VCaP (cell line): ENCODE data around the gene ANGPTL1.
"Not testable (repeated sequence)": the region's sequence is repeated elsewhere in the genome, so short reads cannot be mapped to it uniquely, and the experiment has no call there.

Source experiments
- H3K27ac ChIP-seq: fragments of 450-650 bp; 2 replicates; pipeline ENCODE4 v1.5.1; 2017
- TF ChIP-seq, protein P1 (sequence below): fragments of 450-650 bp; conservative IDR thresholded peaks from 2 replicates; pipeline ENCODE4 v1.5.1; 2017; ENCODE audit warnings: mild to moderate bottlenecking, moderate library complexity

Gene ANGPTL1

DNA sequence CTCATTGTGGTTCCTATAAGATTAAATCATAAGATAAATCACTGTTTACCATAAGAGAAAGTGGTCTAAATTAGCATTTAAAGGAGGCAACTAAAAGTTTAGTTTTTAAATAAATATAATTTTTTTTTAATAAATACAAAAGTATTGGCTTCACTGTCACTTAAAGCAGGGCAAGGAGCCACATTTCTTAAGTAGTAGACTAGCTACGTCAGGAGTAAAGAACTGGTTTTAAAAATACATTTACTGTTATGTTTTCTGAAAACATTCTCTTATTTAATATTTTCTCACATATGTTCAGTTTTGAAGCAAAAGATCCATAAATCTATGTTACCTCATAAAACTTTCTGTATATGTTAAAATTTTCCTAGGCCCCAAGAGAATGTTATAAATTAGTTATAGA, 2.2 kb downstream of the ANGPTL1 start:
- H3K27ac ChIP-seq: no peak overlapping the region
- TF ChIP-seq, protein P1, sequence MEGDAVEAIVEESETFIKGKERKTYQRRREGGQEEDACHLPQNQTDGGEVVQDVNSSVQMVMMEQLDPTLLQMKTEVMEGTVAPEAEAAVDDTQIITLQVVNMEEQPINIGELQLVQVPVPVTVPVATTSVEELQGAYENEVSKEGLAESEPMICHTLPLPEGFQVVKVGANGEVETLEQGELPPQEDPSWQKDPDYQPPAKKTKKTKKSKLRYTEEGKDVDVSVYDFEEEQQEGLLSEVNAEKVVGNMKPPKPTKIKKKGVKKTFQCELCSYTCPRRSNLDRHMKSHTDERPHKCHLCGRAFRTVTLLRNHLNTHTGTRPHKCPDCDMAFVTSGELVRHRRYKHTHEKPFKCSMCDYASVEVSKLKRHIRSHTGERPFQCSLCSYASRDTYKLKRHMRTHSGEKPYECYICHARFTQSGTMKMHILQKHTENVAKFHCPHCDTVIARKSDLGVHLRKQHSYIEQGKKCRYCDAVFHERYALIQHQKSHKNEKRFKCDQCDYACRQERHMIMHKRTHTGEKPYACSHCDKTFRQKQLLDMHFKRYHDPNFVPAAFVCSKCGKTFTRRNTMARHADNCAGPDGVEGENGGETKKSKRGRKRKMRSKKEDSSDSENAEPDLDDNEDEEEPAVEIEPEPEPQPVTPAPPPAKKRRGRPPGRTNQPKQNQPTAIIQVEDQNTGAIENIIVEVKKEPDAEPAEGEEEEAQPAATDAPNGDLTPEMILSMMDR: no peak

DNA sequence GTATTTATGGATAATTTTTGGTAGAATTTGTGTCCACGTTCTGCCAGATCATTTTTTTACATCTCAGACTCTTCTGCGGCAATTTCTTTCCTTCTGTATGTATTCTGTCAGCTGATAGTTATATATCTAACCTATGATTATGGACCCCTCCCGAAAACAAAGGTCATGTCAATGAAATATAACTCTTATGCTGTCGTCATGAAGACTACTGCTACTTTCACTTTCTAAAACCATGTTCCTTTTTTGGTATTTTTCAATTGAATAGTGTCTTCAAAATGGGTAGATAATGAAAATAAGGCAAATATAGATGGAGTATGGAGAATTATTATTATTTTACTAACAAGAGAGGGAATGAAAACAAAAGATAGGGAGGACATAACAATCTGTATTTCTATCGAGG, 3.2 kb downstream of the ANGPTL1 start:
- no peak overlapping the region for H3K27ac ChIP-seq

DNA sequence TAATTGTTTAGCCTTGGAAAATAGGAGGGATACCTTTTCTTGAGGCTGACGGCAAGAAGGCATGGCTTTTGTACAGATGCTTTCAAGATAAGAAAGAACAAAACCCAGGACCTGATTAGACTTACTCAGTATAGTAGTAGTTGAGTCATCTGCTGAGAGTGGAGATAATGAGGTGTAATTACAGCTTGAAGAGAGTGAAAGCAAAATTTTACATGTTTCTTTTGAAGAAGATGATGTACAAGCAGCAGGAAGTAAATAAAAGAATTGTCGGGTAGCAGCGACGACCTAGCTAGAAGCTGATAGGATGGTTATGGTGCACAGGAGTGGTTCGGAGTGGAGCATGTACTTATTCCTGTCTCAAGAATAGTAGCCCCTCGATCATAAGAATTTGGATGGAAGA, 6.6 kb downstream of the ANGPTL1 start:
- no peak overlapping the region for H3K27ac ChIP-seq
- TF ChIP-seq, protein P1: no peak

More for the DNA sequence above, 3.2 kb downstream of the ANGPTL1 start:
- TF ChIP-seq, protein P1: no peak

DNA sequence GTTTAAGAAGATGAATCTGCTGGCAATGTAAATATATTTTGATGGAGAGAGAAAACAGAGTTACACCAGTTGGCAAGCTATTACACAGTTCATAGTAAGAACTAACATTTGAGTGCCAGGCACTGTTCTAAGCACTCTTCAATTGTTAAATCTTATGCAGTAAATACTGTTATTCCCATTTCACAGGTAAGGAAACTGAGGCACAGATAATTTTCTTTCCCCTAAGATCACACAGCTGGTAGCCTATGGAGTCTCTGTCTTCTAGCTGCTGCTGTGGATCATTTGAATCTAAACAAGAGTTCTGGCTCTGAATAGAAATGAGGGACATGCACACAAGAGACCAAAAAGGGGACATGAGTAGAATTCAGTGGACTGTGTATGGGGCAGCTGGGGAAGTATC, 8.0 kb downstream of the ANGPTL1 start:
- H3K27ac ChIP-seq: no peak overlapping the region
- TF ChIP-seq, protein P1: no peak

DNA sequence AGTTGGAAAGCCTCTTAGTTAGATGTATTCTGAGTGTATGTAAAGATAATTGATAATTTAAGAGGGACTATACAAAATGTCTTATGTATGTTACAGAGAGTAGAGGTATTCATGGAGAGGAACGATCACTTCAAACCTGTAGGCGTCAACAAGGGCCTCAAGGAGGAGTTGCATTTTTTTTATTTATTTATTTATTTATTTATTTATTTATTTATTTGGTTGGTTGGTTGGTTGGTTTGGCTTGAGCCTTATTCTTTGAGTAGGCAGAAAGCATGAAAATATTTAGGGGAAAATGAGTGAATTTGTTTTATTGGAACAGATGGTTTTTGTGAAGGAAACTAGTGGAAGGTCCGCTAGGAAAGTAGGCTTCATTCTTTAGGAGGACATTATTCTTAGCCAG, 8.5 kb downstream of the ANGPTL1 start:
- no peak overlapping the region for H3K27ac ChIP-seq
- TF ChIP-seq, protein P1: no peak

DNA sequence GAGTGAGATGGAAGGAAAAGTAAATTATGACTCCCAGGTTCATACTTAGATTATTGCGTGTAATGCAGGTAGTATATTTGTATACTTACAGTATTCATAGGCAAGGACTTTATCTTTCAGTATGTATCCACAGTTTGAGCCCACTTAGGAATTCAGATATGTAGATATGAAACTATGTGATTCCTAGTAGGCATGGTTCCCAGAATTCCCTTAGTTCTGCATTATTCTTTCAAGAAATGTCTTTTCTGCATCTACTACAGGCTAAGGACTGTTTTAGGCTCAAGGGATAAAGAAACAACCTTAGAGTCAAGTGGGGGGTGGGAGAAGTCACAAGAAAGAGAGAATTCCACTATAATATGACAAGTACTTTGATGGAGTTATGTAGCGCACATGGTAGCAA, 13.8 kb downstream of the ANGPTL1 start:
- TF ChIP-seq, protein P1: no peak
- H3K27ac ChIP-seq: no peak overlapping the region

DNA sequence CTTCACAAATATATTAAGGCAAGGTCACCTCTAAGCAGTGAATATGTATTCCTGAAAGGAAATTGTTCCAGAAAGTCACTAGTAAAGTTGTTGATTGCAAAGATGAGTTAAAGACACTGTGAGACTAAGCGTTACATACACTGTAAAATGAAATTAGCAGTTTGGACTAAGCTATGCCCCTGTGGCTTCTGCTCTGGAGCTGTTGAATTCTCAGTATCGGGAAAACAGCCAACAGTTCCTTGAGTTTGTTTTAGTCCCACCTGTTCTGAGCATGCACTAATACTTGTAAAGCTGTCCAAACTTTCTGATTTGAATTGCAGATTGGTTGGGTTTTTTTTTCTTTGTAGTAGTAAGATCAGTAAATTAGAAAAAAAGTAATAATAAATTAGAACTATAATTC, 21.0 kb downstream of the ANGPTL1 start:
- TF ChIP-seq, protein P1: no peak

DNA sequence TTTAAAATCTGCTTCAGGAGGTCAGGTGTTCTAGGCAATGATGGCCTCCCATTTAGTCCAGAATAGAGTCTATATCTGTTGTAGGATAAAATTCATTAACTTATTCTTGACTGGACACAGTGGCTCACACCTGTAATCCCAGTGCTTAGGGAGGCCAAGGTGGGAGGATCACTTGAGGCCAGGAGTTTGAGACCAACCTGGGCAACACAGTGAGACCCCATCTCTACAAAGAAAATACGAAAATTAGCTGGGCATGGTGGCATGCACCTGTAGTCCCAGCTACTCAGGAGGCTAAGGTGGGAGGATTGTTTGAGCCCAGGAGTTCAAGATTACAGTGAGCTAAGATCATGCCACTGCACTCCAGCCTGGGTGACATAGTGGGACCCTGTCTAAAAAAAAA, 23.0 kb downstream of the ANGPTL1 start:
- not testable (repeated sequence) for H3K27ac ChIP-seq

More for the DNA sequence above, 21.0 kb downstream of the ANGPTL1 start:
- no peak overlapping the region for H3K27ac ChIP-seq
